Measurements from ENCODE around the gene PPARD.
"Not testable (repeated sequence)": the region's sequence is repeated elsewhere in the genome, so short reads cannot be mapped to it uniquely, and the experiment has no call there.

The PPARD gene

GRCh38 chr6:35342258-35343091 lies at the start of gene PPARD:
TSS of gene PPARD (plus strand) at chr6:35342558. CDS start at chr6:35411088, 68,530 bp downstream.
- DNase-seq: peak; percentile 98

GRCh38 chr6:35293681-35294080 lies 48.7 kb upstream of the PPARD start:
- DNase-seq: no peak

DNA sequence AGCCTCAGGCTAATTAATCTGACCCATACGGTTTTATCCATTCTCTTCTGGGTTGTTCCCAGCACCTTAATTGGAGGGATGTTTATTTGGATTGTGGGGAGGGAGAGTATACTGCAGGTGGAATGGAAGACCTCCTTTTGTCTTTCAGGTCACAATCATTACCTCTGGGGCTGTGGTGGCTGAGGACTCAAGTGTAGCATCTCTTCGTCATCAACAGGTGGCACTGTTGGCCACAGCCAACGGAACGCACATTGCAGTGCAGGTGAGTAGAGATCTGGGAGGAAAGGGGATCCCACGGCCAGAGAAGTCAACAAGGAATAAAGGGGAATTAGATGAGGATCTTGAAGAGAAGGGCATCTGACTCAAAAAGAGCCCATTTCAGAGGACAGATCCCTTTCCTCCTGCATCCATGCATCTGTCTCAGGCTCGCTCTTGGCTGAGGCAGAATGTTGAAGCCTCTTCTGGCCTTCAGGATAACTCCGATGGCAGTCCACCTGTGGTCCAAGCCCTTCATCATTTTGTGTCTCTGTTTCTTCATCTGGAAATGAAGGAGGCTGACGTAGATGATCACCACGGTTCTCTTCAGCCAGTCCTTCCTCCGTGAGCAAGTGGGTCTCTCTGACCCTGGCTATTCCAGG lies 47.9 kb upstream of the PPARD start:
- DNase-seq: peak; percentile 74

DNA sequence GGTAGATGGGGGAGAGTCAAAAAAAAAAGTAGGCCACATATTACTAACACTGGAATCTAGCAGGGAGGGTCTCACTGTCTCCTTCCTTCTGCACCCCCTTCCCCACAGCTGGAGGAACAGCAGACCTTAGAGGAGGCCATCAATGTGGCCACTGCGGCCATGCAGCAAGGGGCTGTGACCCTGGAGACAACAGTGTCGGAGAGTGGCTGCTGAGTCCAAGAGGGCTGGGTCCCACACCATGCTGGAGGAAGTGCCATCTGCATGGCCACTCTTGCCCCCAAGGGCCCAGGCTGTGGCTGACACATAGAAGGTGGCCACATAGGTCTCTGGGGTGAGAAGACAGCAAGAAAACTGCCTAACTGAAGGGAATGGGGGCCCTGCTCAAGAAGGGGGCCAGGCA lies 47.3 kb upstream of the PPARD start:
- DNase-seq: no peak

DNA sequence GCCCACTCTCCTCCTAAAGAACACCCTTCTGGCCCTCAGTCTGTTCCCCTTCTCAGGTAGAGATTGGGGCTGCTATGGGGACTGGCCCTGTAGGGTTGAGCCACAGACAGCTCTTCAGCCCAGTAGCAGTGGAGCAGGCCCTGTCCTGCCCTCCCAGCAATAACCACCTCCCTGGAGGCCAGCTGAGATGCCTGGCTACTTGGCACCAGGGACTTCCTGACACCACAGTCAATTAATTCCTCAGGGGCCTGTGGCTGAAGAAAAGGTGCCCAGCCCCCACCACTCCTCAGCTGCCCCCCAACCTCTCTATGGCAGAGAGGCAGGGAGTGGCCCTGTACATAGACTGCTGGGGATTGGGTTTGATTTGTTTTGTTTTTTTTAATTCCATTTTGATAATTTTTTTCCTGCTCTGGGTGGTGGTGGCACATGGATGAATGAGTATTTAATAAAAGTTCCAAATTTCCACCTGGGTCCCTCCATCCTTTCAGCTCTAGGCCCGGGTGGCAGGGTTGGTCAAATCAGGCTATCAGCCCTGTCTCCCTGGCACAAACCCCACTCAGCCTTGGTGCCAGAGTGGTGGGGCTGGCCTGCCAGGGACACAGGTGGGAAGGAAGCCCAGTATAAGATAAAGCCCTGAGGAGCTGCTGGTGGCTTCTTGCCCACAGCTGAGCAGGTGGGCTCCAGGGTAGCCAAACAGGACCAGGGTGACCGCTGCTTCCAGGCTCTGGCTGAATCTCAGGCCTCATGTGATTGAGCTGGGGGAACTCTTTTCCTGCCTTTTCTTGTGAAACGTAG lies 46.6 kb upstream of the PPARD start:
- DNase-seq: no peak

DNA sequence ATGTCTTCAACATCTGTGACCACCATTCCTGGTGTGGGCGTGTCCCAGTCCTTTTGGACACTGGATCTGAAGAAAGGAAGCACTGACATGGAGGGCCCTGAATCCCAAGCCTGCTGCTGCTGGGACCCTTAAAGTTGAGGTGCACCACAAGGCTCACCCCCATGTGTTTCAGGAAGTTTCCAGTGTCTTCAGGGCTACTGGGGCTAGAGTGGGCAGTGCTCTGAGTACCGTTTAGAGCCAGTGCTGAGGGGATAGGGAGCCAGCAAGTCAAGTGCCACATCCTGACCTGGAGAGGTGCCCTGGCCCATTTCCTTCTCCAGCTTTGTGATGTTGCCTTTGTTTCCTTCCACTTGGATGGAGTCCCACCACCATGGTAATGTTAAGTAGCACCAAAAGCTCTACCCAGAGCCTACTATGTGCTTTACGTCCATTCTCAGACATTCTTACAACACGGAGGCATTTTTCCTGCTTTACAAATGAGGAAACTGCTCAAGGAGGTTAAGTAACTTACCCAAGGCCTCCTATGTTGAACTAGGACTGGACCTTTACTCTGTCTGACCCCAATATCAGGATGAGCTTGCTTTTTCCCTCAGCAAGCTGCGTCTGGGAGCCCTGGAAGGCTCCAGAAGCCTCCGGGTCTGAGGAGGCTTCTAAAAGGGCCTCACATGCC lies 45.3 kb upstream of the PPARD start:
- no peak for DNase-seq

DNA sequence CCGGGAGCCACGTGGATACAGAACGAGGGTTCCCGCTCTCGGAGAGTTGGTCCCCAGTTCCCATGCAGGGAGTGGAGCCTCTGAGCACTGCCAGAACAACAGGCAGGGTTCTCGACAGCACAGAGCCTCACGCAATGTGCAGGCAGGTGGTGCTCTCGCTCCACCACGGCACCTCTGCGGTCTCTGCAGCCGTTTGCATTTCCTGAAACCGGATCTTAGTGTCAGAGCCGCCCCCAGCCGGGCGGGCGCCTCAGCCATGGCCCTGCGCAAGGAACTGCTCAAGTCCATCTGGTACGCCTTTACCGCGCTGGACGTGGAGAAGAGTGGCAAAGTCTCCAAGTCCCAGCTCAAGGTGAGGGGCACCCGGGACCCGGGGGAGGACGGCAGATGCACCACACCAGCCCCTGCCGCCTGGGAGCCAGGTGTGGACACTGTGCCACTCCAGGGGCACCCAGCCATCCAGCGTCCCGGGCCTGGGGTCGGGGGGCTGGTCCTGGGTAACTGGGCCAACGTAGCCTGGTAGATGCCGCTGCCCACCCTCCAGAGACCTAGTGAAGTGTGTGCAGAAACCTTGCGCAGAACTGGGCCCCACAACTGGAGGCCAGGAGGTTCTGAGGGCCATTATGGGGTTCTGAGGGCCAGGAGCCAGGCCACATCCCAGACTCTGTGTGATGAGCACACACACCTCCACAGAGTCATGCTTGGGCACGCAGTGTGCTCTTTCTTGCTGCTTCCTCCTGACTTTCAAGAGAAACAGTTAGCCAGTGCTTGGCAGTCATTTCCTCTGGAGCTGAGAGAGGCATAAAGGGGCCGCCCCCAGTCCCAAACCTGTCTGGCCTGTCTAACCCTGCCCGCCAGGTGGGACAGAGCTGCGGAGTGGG lies 44.5 kb upstream of the PPARD start, which contains the start of gene DEF6:
DEF6 (plus strand) TSS at position 218 of the 881 bp plus-strand sequence; CDS start at position 257, 39 bp downstream.
- peak; percentile 90 for DNase-seq

- DNase-seq: no peak
Measured at GRCh38 chr6:35298625-35299140, 43.7 kb upstream of the PPARD start.

DNA sequence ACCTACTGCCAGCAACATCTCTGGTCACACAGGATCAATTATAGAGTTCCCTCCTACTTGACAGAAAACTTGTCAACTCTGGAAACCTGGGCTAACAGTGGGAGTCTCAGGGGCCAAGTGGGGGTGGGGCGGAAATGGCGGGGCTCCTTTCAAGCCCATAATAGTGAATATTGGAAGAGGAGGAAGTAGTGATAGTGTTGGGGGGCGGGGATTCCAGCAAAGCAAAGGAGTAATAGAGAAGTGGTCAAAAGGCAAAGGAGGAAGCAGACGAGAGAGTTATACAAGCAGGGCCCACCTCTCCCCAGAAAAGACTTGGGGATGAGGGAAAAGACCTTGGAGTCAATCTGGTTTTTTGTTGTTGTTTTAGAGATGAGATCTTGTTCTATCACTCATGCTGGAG lies 42.7 kb upstream of the PPARD start:
- DNase-seq: no peak

DNA sequence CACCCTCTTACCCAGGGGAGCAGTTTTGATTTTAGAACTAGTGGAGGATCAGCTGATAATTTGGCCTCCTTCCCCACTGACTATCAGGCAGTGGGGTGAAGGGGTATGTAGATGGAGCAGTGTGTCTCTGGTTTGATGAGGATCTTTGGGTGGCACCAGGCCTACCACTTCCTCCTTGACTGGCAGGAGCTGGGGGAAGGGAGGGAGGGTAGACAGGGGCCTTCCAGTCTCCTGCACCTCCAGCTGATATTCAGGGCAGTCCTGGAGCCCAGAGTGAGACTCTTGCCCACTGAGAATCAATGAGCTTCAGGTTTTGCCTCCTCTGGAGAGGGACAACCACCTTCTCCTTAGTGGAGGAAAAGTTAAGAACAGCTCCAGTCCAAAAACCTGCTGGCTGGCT lies 41.5 kb upstream of the PPARD start:
- no peak for DNase-seq

DNA sequence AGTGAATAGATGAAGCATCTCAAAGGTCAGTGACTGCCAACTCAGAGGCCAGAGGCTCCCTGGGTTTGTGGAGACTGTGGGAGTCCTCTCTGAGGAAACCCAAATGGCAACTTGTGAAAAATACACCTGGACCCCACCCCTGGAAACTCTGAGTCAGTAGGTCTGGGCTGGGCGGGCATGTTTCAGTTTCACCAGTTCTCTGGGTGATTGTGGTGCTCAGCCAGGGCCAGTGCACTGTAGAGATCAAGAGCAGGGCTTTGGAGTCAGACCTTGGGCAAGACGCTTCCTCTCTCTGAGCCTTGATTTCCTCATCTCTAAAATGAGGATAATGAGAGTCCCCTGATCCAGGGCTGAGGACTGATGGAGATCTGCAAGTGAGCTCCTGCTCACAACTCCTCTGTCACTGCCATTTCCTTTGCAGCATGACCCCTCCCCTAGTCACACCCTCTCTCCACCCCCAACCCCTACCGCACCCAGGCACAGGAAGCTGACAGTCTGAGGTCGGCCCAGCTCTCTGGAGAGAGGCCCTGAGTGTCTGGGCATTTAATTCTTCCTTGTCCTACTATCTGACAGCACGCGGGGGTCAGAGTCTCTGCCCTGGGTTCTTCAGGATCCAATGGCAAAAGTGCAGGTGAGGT lies 39.6 kb upstream of the PPARD start:
- DNase-seq: peak; percentile 35

- DNase-seq: no peak
Measured at GRCh38 chr6:35304299-35304698, 38.1 kb upstream of the PPARD start.

GRCh38 chr6:35305117-35305516 lies 37.2 kb upstream of the PPARD start:
- no peak for DNase-seq

DNA sequence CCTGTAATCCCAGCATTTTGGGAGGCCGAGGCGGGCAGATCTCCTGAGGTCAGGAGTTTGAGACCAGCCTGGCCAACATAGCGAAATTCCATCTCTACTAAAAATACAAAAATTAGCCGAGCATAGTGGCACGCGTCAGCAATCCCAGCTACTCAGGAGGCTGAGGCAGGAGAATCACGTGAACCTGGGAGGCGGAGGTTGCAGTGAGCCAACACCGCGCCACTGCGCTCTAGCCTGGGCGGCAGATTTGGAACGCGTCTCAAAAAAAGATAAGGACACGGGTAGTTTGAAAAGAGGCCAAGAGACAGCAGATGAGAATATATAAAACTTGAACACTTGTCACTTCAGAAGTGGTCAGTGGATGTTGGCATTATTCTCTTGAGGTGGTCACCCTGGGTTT lies 35.2 kb upstream of the PPARD start:
- DNase-seq: not testable (repeated sequence)

GRCh38 chr6:35308543-35308942 lies 33.8 kb upstream of the PPARD start:
- not testable (repeated sequence) for DNase-seq

GRCh38 chr6:35309611-35310264 lies 32.6 kb upstream of the PPARD start:
- DNase-seq: no peak

- no peak for DNase-seq
Measured at GRCh38 chr6:35310265-35310831, 32.0 kb upstream of the PPARD start.

GRCh38 chr6:35311390-35312075 lies 30.8 kb upstream of the PPARD start:
- DNase-seq: no peak

DNA sequence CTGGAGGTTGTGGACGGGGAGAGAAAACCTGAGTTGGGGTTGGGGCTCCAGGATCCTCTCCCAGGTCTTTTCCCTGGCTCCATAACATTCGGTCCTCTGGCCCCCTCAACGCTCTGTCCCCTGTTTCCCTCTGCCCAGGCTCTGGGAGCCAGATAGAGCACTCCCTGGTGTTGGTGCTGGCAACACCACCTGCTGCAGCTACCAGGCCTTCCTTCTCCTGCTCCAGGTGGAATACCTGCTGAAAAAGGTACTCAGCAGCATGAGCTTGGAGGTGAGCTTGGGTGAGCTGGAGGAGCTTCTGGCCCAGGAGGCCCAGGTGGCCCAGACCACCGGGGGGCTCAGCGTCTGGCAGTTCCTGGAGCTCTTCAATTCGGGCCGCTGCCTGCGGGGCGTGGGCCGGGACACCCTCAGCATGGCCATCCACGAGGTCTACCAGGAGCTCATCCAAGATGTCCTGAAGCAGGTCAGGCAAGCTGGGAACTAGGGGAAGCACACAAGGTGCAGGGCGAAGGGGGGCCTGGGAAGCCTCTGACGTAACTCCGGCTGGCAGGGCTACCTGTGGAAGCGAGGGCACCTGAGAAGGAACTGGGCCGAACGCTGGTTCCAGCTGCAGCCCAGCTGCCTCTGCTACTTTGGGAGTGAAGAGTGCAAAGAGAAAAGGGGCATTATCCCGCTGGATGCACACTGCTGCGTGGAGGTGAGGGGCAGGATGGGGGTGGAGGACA lies 30.1 kb upstream of the PPARD start:
- DNase-seq: no peak
